HepG2 (cell line): ENCODE results near the gene AGTPBP1. TPM values are rescaled to one million over a fixed set of nuclear protein-coding genes. Genes with fewer than 3 reads are reported as not detected.

Source experiments
- ARNT2 ChIP-seq: sonication (generic); formaldehyde crosslinking; IDR thresholded peaks from 2 replicates; pipeline ENCODE4 v1.8.0; 2022; ENCODE audit warnings: mild to moderate bottlenecking, low read depth, missing genetic modification reagents, moderate library complexity
- CCDC6 ChIP-seq: sonication (generic); formaldehyde crosslinking; IDR thresholded peaks from 2 replicates; pipeline ENCODE4 v1.8.1; 2022; ENCODE audit warnings: mild to moderate bottlenecking, missing genetic modification reagents, moderate library complexity
- DR1 ChIP-seq: sonication (generic); formaldehyde crosslinking; IDR thresholded peaks from 2 replicates; pipeline ENCODE4 v1.8.0; 2021; ENCODE audit warnings: mild to moderate bottlenecking, missing genetic modification reagents, inconsistent platforms
- HNF1A ChIP-seq, 2 experiments: sonication (generic) in 1 of 2; formaldehyde crosslinking in 1 of 2; IDR thresholded peaks; 2 replicates each; pipeline versions ENCODE4 v1.4.0 to v1.6.1; 2016 to 2020; ENCODE audit warnings: borderline replicate concordance in 1 of 2, low read depth in 1 of 2, mild to moderate bottlenecking in 1 of 2, missing genetic modification reagents in 1 of 2
- KDM5B ChIP-seq: sonication (generic); formaldehyde crosslinking; IDR thresholded peaks from 2 replicates; pipeline ENCODE4 v1.4.0; 2020; ENCODE audit warnings: missing genetic modification reagents, mild to moderate bottlenecking, borderline replicate concordance
- MED8 ChIP-seq: sonication (generic); formaldehyde crosslinking; IDR thresholded peaks from 2 replicates; pipeline ENCODE4 v1.8.1; 2023; ENCODE audit warnings: mild to moderate bottlenecking, missing genetic modification reagents; ENCODE audit not compliant: insufficient replicate concordance
- MEIS1 ChIP-seq: sonication (generic); formaldehyde crosslinking; IDR thresholded peaks from 2 replicates; pipeline ENCODE4 v1.9.0; 2021; ENCODE audit warnings: mild to moderate bottlenecking, missing genetic modification reagents, moderate library complexity, borderline replicate concordance
- MIER3 ChIP-seq: IDR thresholded peaks from 2 replicates; pipeline ENCODE4 v1.6.1; 2016; ENCODE audit warnings: missing compliant biosample characterization, borderline replicate concordance
- MLXIP ChIP-seq: sonication (generic); formaldehyde crosslinking; IDR thresholded peaks from 2 replicates; pipeline ENCODE4 v1.9.0; 2021; ENCODE audit warnings: missing genetic modification reagents, borderline replicate concordance
- MYC ChIP-seq: sonication (generic); formaldehyde crosslinking; IDR thresholded peaks from 2 replicates; pipeline ENCODE4 v1.9.0; 2021; ENCODE audit warnings: missing genetic modification reagents, borderline replicate concordance
- RFX5 ChIP-seq: IDR thresholded peaks from 2 replicates; pipeline ENCODE4 v1.6.1; 2011; ENCODE audit warnings: low read depth, low read length, improper control_type of control experiment
- SCMH1 ChIP-seq: sonication (generic); formaldehyde crosslinking; IDR thresholded peaks from 2 replicates; pipeline ENCODE4 v1.9.0; 2021; ENCODE audit warnings: missing genetic modification reagents, mild to moderate bottlenecking, borderline replicate concordance
- ZFP41 ChIP-seq: sonication (generic); formaldehyde crosslinking; IDR thresholded peaks from 2 replicates; pipeline ENCODE4 v1.4.0; 2020; ENCODE audit warnings: mild to moderate bottlenecking, missing genetic modification reagents, borderline replicate concordance
- ZNF260 ChIP-seq: sonication (generic); formaldehyde crosslinking; IDR thresholded peaks from 2 replicates; pipeline ENCODE4 v1.4.0; 2020; ENCODE audit warnings: missing genetic modification reagents, low read depth, mild to moderate bottlenecking, borderline replicate concordance
- ZNF337 ChIP-seq: sonication (generic); formaldehyde crosslinking; IDR thresholded peaks from 2 replicates; pipeline ENCODE4 v1.5.1; 2020; ENCODE audit warnings: missing genetic modification reagents, low read depth, mild to moderate bottlenecking, borderline replicate concordance
- ZNF343 ChIP-seq: sonication (generic); formaldehyde crosslinking; IDR thresholded peaks from 2 replicates; pipeline ENCODE4 v1.4.0; 2020; ENCODE audit warnings: mild to moderate bottlenecking, missing genetic modification reagents
- ZNF451 ChIP-seq: sonication (generic); formaldehyde crosslinking; IDR thresholded peaks from 2 replicates; pipeline ENCODE4 v1.5.0; 2020; ENCODE audit warnings: mild to moderate bottlenecking, missing genetic modification reagents
- ZNF547 ChIP-seq: sonication (generic); formaldehyde crosslinking; IDR thresholded peaks from 2 replicates; pipeline ENCODE4 v1.5.1; 2020; ENCODE audit warnings: mild to moderate bottlenecking, missing genetic modification reagents
- polyA plus RNA-seq, 8 experiments: library from polyadenylated mRNA; depleted of rRNA in 3 of 8; stranded (reverse) in 7 of 8; unstranded in 1 of 8; fragments of >200 nt; fragmentation: Illumina TruSeq in 4 of 8; extraction: Trizol in 4 of 8; gene quantifications; 2 replicates each; pipeline versions ENCODE4 v1.2.1 to v1.2.3, GENCODE V29; 2011 to 2016; ENCODE audit warnings: low read depth in 4 of 8, missing spikeins in 1 of 8, mixed read lengths in 1 of 8; ENCODE audit not compliant: insufficient read depth in 1 of 8
- total RNA-seq, 5 experiments: library from RNA; depleted of rRNA; stranded (reverse); fragments of >200 nt; fragmentation: Illumina TruSeq; extraction: Trizol; gene quantifications; 2 replicates each; pipeline ENCODE4 v1.2.3, GENCODE V29; 2016; ENCODE audit warnings: low read depth in 1 of 5

The AGTPBP1 gene
- total and polyA plus RNA-seq, 2 of the 13 experiments (the other 11 are each of a cell fraction or from before 2014, with no cell fraction given): 9.7 to 22.3 TPM

DNA sequence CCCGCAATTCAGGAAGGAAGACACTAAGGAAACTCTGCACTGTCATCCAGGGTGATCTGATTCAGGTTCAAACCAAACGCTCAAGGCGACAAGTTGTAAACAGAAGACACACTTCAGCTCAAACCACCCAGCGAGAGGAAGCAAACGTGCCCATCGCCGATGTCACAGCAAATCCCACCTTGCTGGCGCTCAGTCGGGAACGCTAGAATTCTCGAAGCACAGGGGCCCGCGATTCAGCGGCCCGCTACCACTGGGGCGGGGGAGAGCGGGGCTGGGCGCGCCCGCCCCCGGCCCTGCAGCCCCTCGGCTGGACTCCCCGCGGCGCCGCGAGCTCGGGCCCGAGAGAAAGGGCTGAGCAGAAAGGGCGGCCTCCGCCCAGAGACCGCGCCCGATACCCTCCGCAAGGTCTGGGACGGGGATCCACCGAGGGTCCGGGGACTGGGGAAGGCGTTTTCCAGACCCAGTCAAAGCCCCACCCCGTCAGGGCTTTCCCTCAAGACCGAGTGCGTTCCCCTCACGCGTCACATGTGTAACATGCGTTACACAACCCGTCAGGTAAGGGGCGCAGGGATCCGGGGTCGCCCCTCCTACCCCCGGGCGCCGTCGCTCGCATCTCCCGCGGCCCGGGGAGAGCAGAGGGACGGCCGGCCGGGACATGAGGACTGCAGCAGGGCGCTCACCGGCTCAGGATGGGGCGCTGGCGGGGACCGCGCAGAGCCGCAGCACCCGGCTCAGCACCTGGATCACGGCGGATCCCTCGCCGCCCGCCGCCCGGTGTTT, 469 bp downstream of the AGTPBP1 start (continued):
- TF ChIP-seq ZNF337 (CRISPR knock-in tag): no peak
- no peak for TF ChIP-seq DR1 (CRISPR knock-in tag)
- TF ChIP-seq SCMH1: no peak
- TF ChIP-seq MEIS1 (CRISPR knock-in tag): no peak
- peak; percentile 18; the same call in 1 of the 2 replicates for TF ChIP-seq CCDC6 (CRISPR knock-in tag)
- peak; percentile 45; the same call in 1 of the 2 replicates for TF ChIP-seq ARNT2
- no peak for TF ChIP-seq ZNF547 (CRISPR knock-in tag)
- no peak for TF ChIP-seq MLXIP (CRISPR knock-in tag)
- TF ChIP-seq ZNF451 (CRISPR knock-in tag): 0 out of 2 replicates have a peak, but pooled peaks have one; percentile 23
- no peak for TF ChIP-seq RFX5
- TF ChIP-seq MYC: 0 out of 2 replicates have a peak, but pooled peaks have one; percentile 51
- no peak for TF ChIP-seq MED8 (CRISPR knock-in tag)
- TF ChIP-seq ZNF260 (CRISPR knock-in tag): no peak
- TF ChIP-seq ZFP41 (CRISPR knock-in tag): 0 out of 2 replicates have a peak, but pooled peaks have one; percentile 76
- no peak for TF ChIP-seq HNF1A (IDR thresholded peaks at IDR 0.05; ENCODE audit: low read depth)
- no peak for TF ChIP-seq HNF1A (CRISPR knock-in tag; IDR thresholded peaks at IDR 0.05; ENCODE audit: borderline replicate concordance)
- no peak; the same call in 1 of the 2 replicates for TF ChIP-seq KDM5B (CRISPR knock-in tag)
- no peak for TF ChIP-seq MIER3 (CRISPR knock-in tag)
- TF ChIP-seq ZNF343 (CRISPR knock-in tag): no peak
